Left kidney (tissue), 2 donors: ENCODE measurements around the gene SLC23A2. TPM values are rescaled to one million over a fixed set of nuclear protein-coding genes. Genes with fewer than 3 reads are reported as not detected.

Source experiments
- DNase-seq: peaks from one replicate; pipeline ENCODE4 v3.0.0-alpha.2; 2013
- polyA plus RNA-seq: library from polyadenylated mRNA; unstranded; fragments of 120-200 nt; gene quantifications from one replicate; pipeline ENCODE4 v1.2.1, GENCODE V29; 2013; ENCODE audit not compliant: insufficient read length

SLC23A2 gene
- polyA plus RNA-seq, 1 donor = 25.9 TPM

- DNase-seq = no peak
These were observed 187.2 kb downstream of the SLC23A2 start for GRCh38 chr20:4813863-4814695.

- peak; percentile 60 for DNase-seq
These were observed 188.0 kb downstream of the SLC23A2 start for GRCh38 chr20:4813076-4813862.

GRCh38 chr20:4812641-4813075 is 188.7 kb downstream of the SLC23A2 start:
- no peak for DNase-seq

- no peak for DNase-seq
These were observed 189.1 kb downstream of the SLC23A2 start for GRCh38 chr20:4812216-4812615.

- DNase-seq = no peak
These were observed 189.6 kb downstream of the SLC23A2 start for GRCh38 chr20:4811661-4812181.

GRCh38 chr20:4811257-4811656 is 190.1 kb downstream of the SLC23A2 start:
- DNase-seq = no peak

- no peak for DNase-seq
These were observed 190.8 kb downstream of the SLC23A2 start for GRCh38 chr20:4810426-4811019.

- no peak for DNase-seq
These were observed 191.6 kb downstream of the SLC23A2 start for GRCh38 chr20:4809707-4810106.

GRCh38 chr20:4808872-4809271 is 192.4 kb downstream of the SLC23A2 start:
- no peak for DNase-seq

- DNase-seq = no peak
These were observed 195.5 kb downstream of the SLC23A2 start for GRCh38 chr20:4805663-4806449.

GRCh38 chr20:4802527-4802926 is 198.8 kb downstream of the SLC23A2 start:
- no peak for DNase-seq

Other genes starting within 250 kb of the SLC23A2 start
- 6.6 TPM for gene RASSF2, start 177.9 kb downstream of the SLC23A2 start, polyA plus RNA-seq
- gene TMEM230, start 111.6 kb upstream of the SLC23A2 start, polyA plus RNA-seq = 133 TPM
- gene PCNA, start 118.4 kb upstream of the SLC23A2 start, polyA plus RNA-seq = 206 TPM
- 35.9 TPM for gene CDS2, start 125.5 kb upstream of the SLC23A2 start, polyA plus RNA-seq